Fibroblast of lung (primary cell): Measurements from ENCODE around the gene GBF1. TPM values are rescaled to one million over a fixed set of nuclear protein-coding genes. Genes with fewer than 3 reads are reported as not detected.

Experiments
- DNase-seq, 2 donors: peaks; one replicate each; pipeline versions ENCODE4 v3.0.0 to v3.0.0-alpha.2; 2010; ENCODE audit warnings: low read depth in 2 of 2
- H2AFZ ChIP-seq: 2 replicates; pipeline ENCODE4 v1.5.1; 2012; ENCODE audit warnings: low read length, control low read depth, inconsistent platforms
- H3K27ac ChIP-seq: 2 replicates; pipeline ENCODE4 v1.5.1; 2011; ENCODE audit warnings: low read length, control low read depth; ENCODE audit not compliant: insufficient read depth
- H3K27me3 ChIP-seq: 2 replicates; pipeline ENCODE4 v1.5.1; 2011; ENCODE audit warnings: mild to moderate bottlenecking, low read length; ENCODE audit not compliant: control insufficient read depth, insufficient read depth
- H3K36me3 ChIP-seq: 2 replicates; pipeline ENCODE4 v1.5.1; 2011; ENCODE audit warnings: low read length; ENCODE audit not compliant: control insufficient read depth, insufficient read depth
- H3K4me1 ChIP-seq: 2 replicates; pipeline ENCODE4 v1.5.1; 2011; ENCODE audit warnings: low read length; ENCODE audit not compliant: control insufficient read depth, insufficient read depth; ENCODE audit errors: extremely low read depth
- H3K4me2 ChIP-seq: 2 replicates; pipeline ENCODE4 v1.5.1; 2011; ENCODE audit warnings: low read length, control low read depth; ENCODE audit not compliant: insufficient read depth; ENCODE audit errors: extremely low read depth
- H3K4me3 ChIP-seq, 4 experiments: fragments of 200-600 bp in 1 of 4; sonication (generic) in 1 of 4; replicated peaks in 1 of 4; 2 replicates each; pipeline ENCODE4 v1.5.1; 2011 to 2016; ENCODE audit warnings: low read length in 4 of 4, low read depth in 3 of 4, mild to moderate bottlenecking in 3 of 4, control low read depth in 2 of 4, inconsistent platforms in 1 of 4, mixed read lengths in 1 of 4; ENCODE audit not compliant: insufficient read depth in 1 of 4; ENCODE audit errors: control extremely low read depth in 1 of 4
- H3K79me2 ChIP-seq: 2 replicates; pipeline ENCODE4 v1.5.1; 2012; ENCODE audit warnings: mild to moderate bottlenecking, low read length, inconsistent platforms; ENCODE audit not compliant: control insufficient read depth, insufficient read depth
- H3K9ac ChIP-seq: 2 replicates; pipeline ENCODE4 v1.5.1; 2011; ENCODE audit warnings: mild to moderate bottlenecking, low read length, control low read depth; ENCODE audit not compliant: insufficient read depth
- H3K9me3 ChIP-seq: 2 replicates; pipeline ENCODE4 v1.5.1; 2012; ENCODE audit warnings: low read depth, low read length; ENCODE audit not compliant: control insufficient read depth, insufficient read depth
- H4K20me1 ChIP-seq: 2 replicates; pipeline ENCODE4 v1.5.1; 2011; ENCODE audit warnings: low read length; ENCODE audit not compliant: control insufficient read depth, insufficient read depth; ENCODE audit errors: extremely low read depth
- CTCF ChIP-seq, 2 donors: IDR thresholded peaks in 1 of 2; conservative IDR thresholded peaks in 1 of 2; 1 replicate in 1 of 2; 2 replicates in 1 of 2; pipeline ENCODE4 v1.5.1; 2011 to 2012; ENCODE audit warnings: low read length in 2 of 2, control low read depth in 1 of 2, inconsistent platforms in 1 of 2, low read depth in 1 of 2, mild to moderate bottlenecking in 1 of 2
- EZH2 ChIP-seq: IDR thresholded peaks from 2 replicates; pipeline ENCODE4 v1.5.1; 2012; ENCODE audit warnings: low read length, control low read depth, mild to moderate bottlenecking; ENCODE audit errors: missing control alignments
- polyA plus RNA-seq, 2 donors: library from polyadenylated mRNA; depleted of rRNA in 1 of 2; stranded (reverse) in 1 of 2; unstranded in 1 of 2; fragments of >200 nt; gene quantifications; 2 replicates each; pipeline ENCODE4 v1.2.1, GENCODE V29; 2011 to 2012; ENCODE audit warnings: missing spikeins in 1 of 2
- total RNA-seq: library from RNA; depleted of rRNA; stranded (reverse); fragments of >200 nt; gene quantifications from 2 replicates; pipeline ENCODE4 v1.2.1, GENCODE V29; 2014

GBF1 gene
- total and polyA plus RNA-seq, 2 donors (not counting 1 experiment from before 2014, with no cell fraction given): 24.1 to 24.6 TPM

- H3K9me3 ChIP-seq: no peaks in the 10 kb centered on the region
- no peaks in the 10 kb centered on the region for H4K20me1 ChIP-seq
- peak; percentile 21 to 28 for DNase-seq
- no peaks in the 10 kb centered on the region for H3K4me1 ChIP-seq
- H3K36me3 ChIP-seq: no peaks in the 10 kb centered on the region
- TF ChIP-seq CTCF (conservative IDR thresholded peaks at IDR 0.05 in 1 of 2, IDR thresholded peaks at IDR 0.05 in 1 of 2; ENCODE audit: low read depth in 1 of 2, low read length in 2 of 2): no peak
- TF ChIP-seq EZH2: no peak
- no peak overlapping the region for H3K9ac ChIP-seq
- H3K4me2 ChIP-seq: peak overlapping the region; percentile 59
- H3K27me3 ChIP-seq: peaks cover 69% of the 10 kb centered on the region
- peak overlapping the region in 2 of 4 experiments; percentile 43 to 48 for H3K4me3 ChIP-seq
- H3K27ac ChIP-seq: no peak overlapping the region
- no peaks in the 10 kb centered on the region for H3K79me2 ChIP-seq
- H2AFZ ChIP-seq: no peak overlapping the region
Observed at GRCh38 chr10:102410429-102411073, 165.2 kb downstream of the GBF1 start.

DNA sequence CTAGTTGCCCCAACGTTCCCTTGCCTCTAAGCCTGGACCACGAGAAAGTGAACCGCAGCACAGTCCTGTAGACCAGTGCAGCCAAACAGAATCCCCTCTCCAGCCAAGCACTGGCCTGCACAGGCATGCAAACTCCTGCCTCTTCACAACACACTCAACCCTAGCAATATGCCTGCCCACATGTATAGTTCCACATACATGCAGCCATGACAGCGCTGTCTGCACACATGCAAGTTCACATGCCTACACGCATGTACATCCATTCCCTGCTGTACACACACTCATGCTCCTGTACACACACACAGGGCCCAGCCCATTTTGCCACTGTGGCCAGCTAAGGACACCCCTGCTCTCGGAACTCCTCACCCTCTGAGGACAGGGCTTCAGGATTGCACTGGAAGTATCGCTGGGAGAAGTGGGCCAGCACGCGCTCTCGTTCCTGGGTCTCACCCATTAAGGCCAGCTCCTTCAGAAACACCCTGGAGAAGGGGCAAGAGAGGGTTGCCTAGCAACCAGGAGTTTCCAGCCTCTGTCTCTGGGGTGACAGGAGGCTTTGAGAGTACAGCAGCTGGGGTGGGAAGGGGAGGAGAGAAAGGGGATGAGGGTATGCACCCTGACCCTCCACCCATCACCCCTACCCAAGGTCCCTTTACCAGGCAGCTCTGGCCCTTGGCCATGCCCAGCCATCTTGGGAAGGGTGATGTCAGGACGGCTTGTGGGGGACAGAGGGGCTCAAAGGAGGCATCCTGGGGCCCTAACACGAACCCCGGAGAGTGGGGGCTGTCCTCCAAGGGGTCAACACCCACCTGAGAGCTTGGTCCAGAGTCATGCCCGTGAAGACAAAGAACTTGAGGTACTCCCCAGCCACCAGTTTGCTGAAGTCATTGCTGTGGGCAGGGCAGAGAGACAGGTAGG lies 166.3 kb downstream of the GBF1 start:
- Histone ChIP-seq H3K9ac (no peak overlapping the region), H3K4me2 (no peak overlapping the region), H3K36me3 (no peaks in the 10 kb centered on the region), H3K9me3 (no peaks in the 10 kb centered on the region), H4K20me1 (no peaks in the 10 kb centered on the region), H3K4me1 (no peaks in the 10 kb centered on the region), H2AFZ (no peak overlapping the region), H3K4me3 (no peak overlapping the region), H3K27me3 (peaks cover 71% of the 10 kb centered on the region), H3K27ac (no peak overlapping the region), H3K79me2 (no peaks in the 10 kb centered on the region)
- no peak for DNase-seq
- peak; percentile 74 for TF ChIP-seq EZH2
- no peak for TF ChIP-seq CTCF (conservative IDR thresholded peaks at IDR 0.05 in 1 of 2, IDR thresholded peaks at IDR 0.05 in 1 of 2; ENCODE audit: low read depth in 1 of 2, low read length in 2 of 2)

DNA sequence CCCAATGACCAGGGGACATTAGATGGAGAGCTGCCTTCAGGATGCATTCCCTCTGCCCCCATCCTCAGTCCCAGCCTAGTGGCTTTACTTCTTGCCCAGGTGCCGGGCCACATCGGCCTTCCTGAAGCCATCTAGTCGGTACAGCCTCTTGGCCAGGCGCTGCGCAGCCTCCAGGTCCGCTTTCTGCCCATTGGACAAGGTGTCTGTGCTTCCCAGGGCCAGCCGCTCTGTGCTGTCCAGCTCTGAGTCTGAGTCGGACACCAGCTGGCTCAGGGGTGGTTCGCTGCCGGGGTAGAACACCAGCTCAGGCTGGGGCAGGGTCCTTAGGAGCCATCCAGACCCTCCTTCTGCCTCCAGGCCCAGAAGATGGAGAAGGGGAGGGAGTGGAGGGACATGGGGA lies 167.0 kb downstream of the GBF1 start:
- TF ChIP-seq EZH2 (peak; percentile 8), CTCF (conservative IDR thresholded peaks at IDR 0.05 in 1 of 2, IDR thresholded peaks at IDR 0.05 in 1 of 2; ENCODE audit: low read depth in 1 of 2, low read length in 2 of 2) (no peak)
- H3K9me3 ChIP-seq: no peaks in the 10 kb centered on the region

More for the DNA sequence above, 167.0 kb downstream of the GBF1 start:
- H3K27me3 ChIP-seq: peaks cover 71% of the 10 kb centered on the region
- H4K20me1 ChIP-seq: no peaks in the 10 kb centered on the region
- H3K9ac ChIP-seq: no peak overlapping the region
- H2AFZ ChIP-seq: no peak overlapping the region
- no peaks in the 10 kb centered on the region for H3K4me1 ChIP-seq
- no peak overlapping the region for H3K4me2 ChIP-seq
- H3K27ac ChIP-seq: no peak overlapping the region
- DNase-seq: no peak
- H3K79me2 ChIP-seq: no peaks in the 10 kb centered on the region
- H3K4me3 ChIP-seq: no peak overlapping the region
- no peaks in the 10 kb centered on the region for H3K36me3 ChIP-seq
